ENCODE measurements around the gene FBXO31. TPM values are rescaled to one million over a fixed set of nuclear protein-coding genes. Genes with fewer than 3 reads are reported as not detected.
A peak's percentile ranks its signal among the peaks of the same experiment; 100 is the strongest.

FBXO31 gene
- total and polyA plus RNA-seq, 9 of the 15 experiments (the other 6 are each of a cell fraction or from before 2014, with no cell fraction given), result 0.18 to 33.3 (median 10.9) TPM

DNA sequence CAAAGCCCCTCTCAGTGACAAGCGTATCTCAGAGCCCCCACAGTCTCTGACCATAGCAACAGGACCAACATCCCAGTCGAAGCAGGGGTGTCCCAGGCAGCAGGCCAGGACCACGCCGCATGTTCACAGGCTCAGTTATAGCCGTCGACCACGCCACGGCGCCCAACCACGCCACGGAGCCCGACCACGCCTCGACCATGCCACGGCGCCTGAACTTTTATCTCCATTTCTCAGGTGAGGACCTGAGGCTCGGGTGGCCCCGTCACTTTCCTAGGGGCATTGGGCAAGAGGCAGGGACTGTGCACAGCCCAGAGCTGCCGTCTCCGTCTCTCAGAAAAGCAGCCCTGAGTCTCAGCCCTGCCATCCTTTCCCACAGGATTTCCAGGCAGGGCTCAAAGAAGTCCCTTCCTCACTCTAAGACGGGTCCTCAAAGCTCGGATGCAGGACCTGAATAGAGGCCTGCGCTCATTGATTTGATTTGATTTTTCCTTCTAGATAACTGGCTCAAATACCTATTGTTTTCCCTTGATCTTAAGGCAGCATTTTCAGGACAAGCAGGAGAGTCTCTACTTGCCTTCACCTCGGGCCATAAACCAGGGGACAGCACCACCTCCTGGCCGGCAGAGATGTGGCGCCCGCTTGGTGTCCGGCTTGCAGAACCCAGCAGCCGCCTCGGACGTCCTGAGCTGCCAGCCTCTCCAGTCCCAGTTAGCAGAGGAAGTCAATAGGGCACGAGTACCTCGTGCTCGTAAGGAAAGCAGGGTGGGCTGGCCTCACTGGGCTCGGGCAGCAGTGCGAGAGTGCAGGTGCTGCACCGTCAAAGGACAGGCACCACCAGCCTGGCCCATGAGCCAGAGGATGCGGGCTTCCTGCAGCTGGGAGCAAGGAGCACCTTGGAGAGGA, 105.1 kb downstream of the FBXO31 start:
- WGBS (ENCODE audit: insufficient coverage, low coverage, missing lambda C conversion rate), result 41% methylated on average over 34 of the region's 38 CpGs
- TF ChIP-seq ARID2 (IDR thresholded peaks at IDR 0.05) (no peak), ZNF217 (CRISPR knock-in tag; IDR thresholded peaks at IDR 0.05) (no peak), ZBED1 (IDR thresholded peaks at IDR 0.05) (no peak), SMC3 (conservative IDR thresholded peaks at IDR 0.05; ENCODE audit: insufficient read depth, low read depth, low read length) (peak; percentile 80), ZNF239 (CRISPR knock-in tag; IDR thresholded peaks at IDR 0.05) (no peak), MED1 (CRISPR knock-in tag; IDR thresholded peaks at IDR 0.05; ENCODE audit: borderline replicate concordance) (no peak), DEAF1 (CRISPR knock-in tag; IDR thresholded peaks at IDR 0.05) (peak; percentile 28; the same call in 1 of the 2 replicates), CEBPB (tag; IDR thresholded peaks at IDR 0.05) (no peak), KLF16 (IDR thresholded peaks at IDR 0.05) (0 out of 2 replicates have a peak, but pooled peaks have one; percentile 50), STAG1 (CRISPR knock-in tag; IDR thresholded peaks at IDR 0.05; ENCODE audit: borderline replicate concordance) (peak; percentile 70; the same call in 1 of the 2 replicates)
- TF ChIP-seq, protein P1, sequence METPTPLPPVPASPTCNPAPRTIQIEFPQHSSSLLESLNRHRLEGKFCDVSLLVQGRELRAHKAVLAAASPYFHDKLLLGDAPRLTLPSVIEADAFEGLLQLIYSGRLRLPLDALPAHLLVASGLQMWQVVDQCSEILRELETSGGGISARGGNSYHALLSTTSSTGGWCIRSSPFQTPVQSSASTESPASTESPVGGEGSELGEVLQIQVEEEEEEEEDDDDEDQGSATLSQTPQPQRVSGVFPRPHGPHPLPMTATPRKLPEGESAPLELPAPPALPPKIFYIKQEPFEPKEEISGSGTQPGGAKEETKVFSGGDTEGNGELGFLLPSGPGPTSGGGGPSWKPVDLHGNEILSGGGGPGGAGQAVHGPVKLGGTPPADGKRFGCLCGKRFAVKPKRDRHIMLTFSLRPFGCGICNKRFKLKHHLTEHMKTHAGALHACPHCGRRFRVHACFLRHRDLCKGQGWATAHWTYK (CRISPR knock-in tag; IDR thresholded peaks at IDR 0.05), result no peak
- TF ChIP-seq, protein P2, sequence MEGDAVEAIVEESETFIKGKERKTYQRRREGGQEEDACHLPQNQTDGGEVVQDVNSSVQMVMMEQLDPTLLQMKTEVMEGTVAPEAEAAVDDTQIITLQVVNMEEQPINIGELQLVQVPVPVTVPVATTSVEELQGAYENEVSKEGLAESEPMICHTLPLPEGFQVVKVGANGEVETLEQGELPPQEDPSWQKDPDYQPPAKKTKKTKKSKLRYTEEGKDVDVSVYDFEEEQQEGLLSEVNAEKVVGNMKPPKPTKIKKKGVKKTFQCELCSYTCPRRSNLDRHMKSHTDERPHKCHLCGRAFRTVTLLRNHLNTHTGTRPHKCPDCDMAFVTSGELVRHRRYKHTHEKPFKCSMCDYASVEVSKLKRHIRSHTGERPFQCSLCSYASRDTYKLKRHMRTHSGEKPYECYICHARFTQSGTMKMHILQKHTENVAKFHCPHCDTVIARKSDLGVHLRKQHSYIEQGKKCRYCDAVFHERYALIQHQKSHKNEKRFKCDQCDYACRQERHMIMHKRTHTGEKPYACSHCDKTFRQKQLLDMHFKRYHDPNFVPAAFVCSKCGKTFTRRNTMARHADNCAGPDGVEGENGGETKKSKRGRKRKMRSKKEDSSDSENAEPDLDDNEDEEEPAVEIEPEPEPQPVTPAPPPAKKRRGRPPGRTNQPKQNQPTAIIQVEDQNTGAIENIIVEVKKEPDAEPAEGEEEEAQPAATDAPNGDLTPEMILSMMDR (IDR thresholded peaks at IDR 0.05 in 2 of 3, conservative IDR thresholded peaks at IDR 0.05 in 1 of 3; ENCODE audit: insufficient read depth in 2 of 3, low read depth in 1 of 3, low read length in 3 of 3), result peak; percentile 89 to 92 (median 90)

More for the DNA sequence above, 105.1 kb downstream of the FBXO31 start:
- Histone ChIP-seq H3K4me3 (no peak overlapping the region), H3K27me3 (ENCODE audit: control insufficient read depth in 2 of 2, insufficient read depth in 2 of 2, low read length in 2 of 2) (no peaks in the 10 kb centered on the region), H3K79me2 (ENCODE audit: control insufficient read depth, insufficient read depth, low read length) (no peaks in the 10 kb centered on the region), H3K9me1 (ENCODE audit: control insufficient read depth, insufficient read depth, low read length) (no peaks in the 10 kb centered on the region), H3K36me3 (ENCODE audit: control insufficient read depth, insufficient read depth, low read length) (no peaks in the 10 kb centered on the region), H3K27ac (ENCODE audit: extremely low read depth, low read depth, low read length) (no peak overlapping the region), H3K9me3 (replicated peaks; ENCODE audit: control insufficient read depth, insufficient read depth, low read depth, low read length) (no peaks in the 10 kb centered on the region), H4K20me1 (replicated peaks; ENCODE audit: control insufficient read depth, insufficient read depth, low read length) (peaks cover 8% of the 10 kb centered on the region; the same call in 1 of the 2 replicates), H3K4me1 (replicated peaks in 1 of 2; ENCODE audit: control insufficient read depth in 2 of 2, insufficient read depth in 2 of 2, low read length in 2 of 2) (peaks cover 0 to 13% of the 10 kb centered on the region in 2 experiments; a peak in 2 of 5 replicates), H3K9ac (ENCODE audit: insufficient read depth in 1 of 2, low read depth in 2 of 2, low read length in 2 of 2) (no peak overlapping the region), H2AFZ (ENCODE audit: low read depth, low read length) (no peak overlapping the region), H3K4me2 (ENCODE audit: insufficient read depth, low read length) (no peak overlapping the region)
- BruUV-seq (replicated peaks), result no TSS peak
- ChIA-PET POLR2A (no interaction called here), CTCF (ENCODE audit: low intra/inter-chr PET ratio) (interaction anchor here (0.7 to 2.0 kb wide), 3 partner anchors 75 to 715 kb away, joined by 4 to 38 read pairs (median 7); no protein-coding TSS in a partner anchor)
- peak; percentile 71 to 82 (median 80) for DNase-seq (ENCODE audit: extremely low read depth in 1 of 4, low spot score in 3 of 4)
- intact Hi-C loops (cut with micrococcal nuclease) (loop anchor here (1.0 to 5.0 kb wide), 3 partner anchors 75 to 715 kb away; no protein-coding TSS in a partner anchor), in situ Hi-C loops (cut with MboI) (loop anchor here (10.0 kb wide), 1 partner anchor 714 kb away; the partner anchor contains the start of gene FOXC2)
- ATAC-seq, result peak; percentile 100
- peak; percentile 90 for FAIRE-seq

All from K562 (cell line).